K562 (cell line): ENCODE measurements around the gene COX6B1. TPM values are rescaled to one million over a fixed set of nuclear protein-coding genes. Genes with fewer than 3 reads are reported as not detected.
"Not testable (repeated sequence)": the region's sequence is repeated elsewhere in the genome, so short reads cannot be mapped to it uniquely, and the experiment has no call there.

Source experiments
- ATAC-seq: fragments of 200-7000 bp; cut with Tn5 transposase; 3 replicates; pipeline ENCODE4 v1.9.1; 2020; ENCODE audit warnings: moderate library complexity
- BruUV-seq: library from RNA; stranded (reverse); fragments of 400-500 nt; replicated peaks from 2 replicates; lab custom pipeline; 2021; lab: Mats Ljungman, UMichigan
- CTCF ChIA-PET: fragments of 300-600 bp; formaldehyde crosslinking; extraction: SDS; loops from one replicate; lab custom pipeline; 2021; ENCODE audit warnings: low intra/inter-chr PET ratio; lab: Yijun Ruan, JAX
- POLR2A ChIA-PET: fragments of 300-600, 350-650 bp; sonication (Branson Sonifier 250); formaldehyde crosslinking; extraction: SDS; loops from one replicate; lab custom pipeline; 2021; ENCODE audit warnings: antibody characterized with exemption, inconsistent platforms; lab: Yijun Ruan, JAX
- DNase-seq, 4 experiments: peaks; one replicate each; pipeline versions ENCODE4 v3.0.0 to v3.0.0-alpha.2; 2011 to 2018; ENCODE audit warnings: low spot score in 3 of 4, mixed read lengths in 3 of 4; ENCODE audit errors: extremely low read depth in 1 of 4
- FAIRE-seq: peaks from 2 replicates; lab custom pipeline; 2011; peaks lifted over from hg19 to GRCh38; lab: Jason Lieb, UNC
- H2AFZ ChIP-seq: 2 replicates; pipeline ENCODE4 v1.6.0; 2011; ENCODE audit warnings: low read depth, low read length, control low read depth, inconsistent platforms
- H3K27ac ChIP-seq: fragments of 200-600 bp; 3 replicates; pipeline ENCODE4 v1.8.0; 2011; ENCODE audit warnings: low read depth, mild to moderate bottlenecking, control low read depth, inconsistent platforms, low read length, moderate library complexity, mixed read lengths; ENCODE audit errors: extremely low read depth
- H3K27me3 ChIP-seq, 2 experiments: fragments of 300-600 bp in 1 of 2; 2 replicates in 1 of 2; 3 replicates in 1 of 2; pipeline versions ENCODE4 v1.6.0 to v1.8.0; 2011; ENCODE audit warnings: inconsistent platforms in 2 of 2, low read length in 2 of 2, mild to moderate bottlenecking in 1 of 2, mixed read lengths in 1 of 2, moderate library complexity in 1 of 2; ENCODE audit not compliant: control insufficient read depth in 2 of 2, insufficient read depth in 2 of 2
- H3K36me3 ChIP-seq: fragments of 300-600 bp; 3 replicates; pipeline ENCODE4 v1.8.0; 2011; ENCODE audit warnings: mild to moderate bottlenecking, low read length, inconsistent platforms; ENCODE audit not compliant: control insufficient read depth, insufficient read depth
- H3K4me1 ChIP-seq, 2 experiments: fragments of 200-600 bp in 1 of 2; replicated peaks in 1 of 2; 2 replicates in 1 of 2; 3 replicates in 1 of 2; pipeline versions ENCODE4 v1.5.1 to v1.8.0; 2011; ENCODE audit warnings: inconsistent platforms in 2 of 2, low read length in 2 of 2, mild to moderate bottlenecking in 1 of 2, mixed read lengths in 1 of 2, moderate library complexity in 1 of 2; ENCODE audit not compliant: control insufficient read depth in 2 of 2, insufficient read depth in 2 of 2
- H3K4me2 ChIP-seq: 2 replicates; pipeline ENCODE4 v1.6.1; 2011; ENCODE audit warnings: low read length, control low read depth, inconsistent platforms, mixed read lengths; ENCODE audit not compliant: insufficient read depth
- H3K4me3 ChIP-seq: fragments of 200-600 bp; sonication (generic), shearing (Covaris generic); 2 replicates; pipeline ENCODE4 v1.5.1; 2016; ENCODE audit warnings: control low read depth, inconsistent platforms
- H3K79me2 ChIP-seq: fragments of 200-600 bp; 3 replicates; pipeline ENCODE4 v1.8.0; 2011; ENCODE audit warnings: low read length, inconsistent platforms; ENCODE audit not compliant: control insufficient read depth, insufficient read depth
- H3K9ac ChIP-seq, 2 experiments: 2 replicates each; pipeline versions ENCODE4 v1.6.0 to v1.6.1; 2011; ENCODE audit warnings: low read depth in 2 of 2, low read length in 2 of 2, control low read depth in 1 of 2, inconsistent platforms in 1 of 2, mild to moderate bottlenecking in 1 of 2, mixed read lengths in 1 of 2; ENCODE audit not compliant: insufficient read depth in 1 of 2
- H3K9me1 ChIP-seq: one replicate; pipeline ENCODE4 v1.6.0; 2011; ENCODE audit warnings: inconsistent platforms, mild to moderate bottlenecking, low read length, moderate library complexity; ENCODE audit not compliant: control insufficient read depth, insufficient read depth
- H3K9me3 ChIP-seq: replicated peaks from 2 replicates; pipeline ENCODE4 v1.5.1; 2011; ENCODE audit warnings: low read depth, low read length, inconsistent platforms; ENCODE audit not compliant: control insufficient read depth, insufficient read depth
- H4K20me1 ChIP-seq: replicated peaks from 2 replicates; pipeline ENCODE4 v1.6.1; 2011; ENCODE audit warnings: low read length, inconsistent platforms, mixed read lengths; ENCODE audit not compliant: control insufficient read depth, insufficient read depth
- BRD4 ChIP-seq: fragments of 200-600 bp; sonication (generic); IDR thresholded peaks from 2 replicates; pipeline ENCODE4 v1.6.1; 2017; ENCODE audit warnings: inconsistent platforms
- CBX5 ChIP-seq: IDR thresholded peaks from 2 replicates; pipeline ENCODE4 v1.6.1; 2014; ENCODE audit warnings: low read depth, borderline replicate concordance
- TRIM24 ChIP-seq, 2 experiments: fragments of 450-650 bp; IDR thresholded peaks; 2 replicates each; pipeline ENCODE4 v1.6.1; 2016
- TRIM28 ChIP-seq: fragments of 450-650 bp; IDR thresholded peaks from 2 replicates; pipeline ENCODE4 v1.6.1; 2017
- ZNF12 ChIP-seq: sonication (generic); formaldehyde crosslinking; IDR thresholded peaks from 2 replicates; pipeline ENCODE4 v1.4.0; 2020; ENCODE audit warnings: mild to moderate bottlenecking, missing genetic modification reagents
- WGBS: fragments of 100-300 bp; shearing (Covaris generic); methylation state at CpG from one replicate; pipeline ENCODE4 v1.1.6; 2016; ENCODE audit warnings: low coverage, mixed read lengths; ENCODE audit not compliant: insufficient coverage; ENCODE audit errors: missing lambda C conversion rate; 5-methylcytosine and 5-hydroxymethylcytosine counted together
- in situ Hi-C: fragments of 300-500 bp; cut with MboI; formaldehyde crosslinking; loops from 4 replicates; pipeline ENCODE4 v1.15.0; 2018; ENCODE audit warnings: inconsistent platforms, mixed read lengths
- intact Hi-C: fragments of 100-400 bp; cut with micrococcal nuclease; formaldehyde crosslinking; loops from 2 replicates; pipeline ENCODE4 v1.14.2; 2022
- polyA plus RNA-seq, 8 experiments: library from polyadenylated mRNA; depleted of rRNA in 4 of 8; stranded (reverse) in 5 of 8; unstranded in 3 of 8; fragments of >200 nt; fragmentation: Nextera tagmentation in 2 of 8; fragmentation: Illumina TruSeq in 1 of 8; extraction: Ambion mirVana in 2 of 8; extraction: Trizol in 1 of 8; gene quantifications; 2 replicates each; pipeline versions ENCODE4 v1.2.1 to v1.2.3, GENCODE V29; 2011 to 2014; ENCODE audit warnings: inconsistent platforms in 1 of 8, missing spikeins in 1 of 8
- total RNA-seq, 7 experiments: library from RNA; depleted of rRNA in 6 of 7; stranded (reverse); fragments of >200 nt in 6 of 7; fragmentation: Illumina TruSeq in 2 of 7; extraction: Trizol in 2 of 7; gene quantifications; 2 replicates each; pipeline versions ENCODE4 v1.2.1 to v1.2.3, GENCODE V29; 2011 to 2021; ENCODE audit warnings: low replicate concordance in 1 of 7

COX6B1 gene
- total and polyA plus RNA-seq, 9 of the 15 experiments (the other 6 are each of a cell fraction or from before 2014, with no cell fraction given), result 777 to 2,393 (median 1,219) TPM

DNA sequence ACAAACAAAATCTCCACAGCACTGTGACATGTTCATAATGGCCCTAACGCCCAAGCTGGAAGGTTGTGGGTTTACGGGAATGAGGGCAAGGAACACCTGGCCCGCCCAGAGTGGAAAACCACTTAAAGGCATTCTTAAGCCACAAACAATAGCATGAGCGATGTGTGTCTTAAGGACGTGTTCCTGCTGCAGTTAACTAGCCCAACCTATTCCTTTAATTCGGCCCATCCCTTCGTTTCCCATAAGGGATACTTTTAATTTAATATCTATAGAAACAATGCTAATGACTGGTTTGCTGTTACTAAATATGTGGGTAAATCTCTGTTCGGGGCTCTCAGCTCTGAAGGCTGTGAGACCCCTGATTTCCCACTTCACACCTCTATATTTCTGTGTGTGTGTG is 41.0 kb upstream of the COX6B1 start:
- in situ Hi-C loops, H3K36me3 ChIP-seq, H4K20me1 ChIP-seq, POLR2A ChIA-PET, H3K9ac ChIP-seq, FAIRE-seq, H3K9me3 ChIP-seq, H3K9me1 ChIP-seq, H3K79me2 ChIP-seq, CTCF ChIA-PET, intact Hi-C loops, H3K27ac ChIP-seq, H3K4me3 ChIP-seq, DNase-seq, H3K4me1 ChIP-seq, H2AFZ ChIP-seq, H3K4me2 ChIP-seq: not testable (repeated sequence)
- 3% methylated on average over 8 of the region's 8 CpGs for WGBS
- H3K27me3 ChIP-seq, result peaks cover 3 to 10% of the 10 kb centered on the region in 2 experiments; a peak in 4 of 5 replicates
- TF ChIP-seq TRIM28 (peak; percentile 86), TRIM24 (IDR thresholded peaks at IDR 0.05) (peak in 1 of 2 experiments; percentile 24; a peak in 1 of 4 replicates), CBX5 (peak; percentile 86)
- TF ChIP-seq, all 486 proteins: peak for 3; not testable (repeated sequence) for 483
- not testable (repeated sequence) for BruUV-seq, ATAC-seq

GRCh38 chr19:35607661-35608060 is 40.5 kb upstream of the COX6B1 start:
- peak; percentile 97 for TF ChIP-seq ZNF12 (CRISPR knock-in tag)
- no peak for TF ChIP-seq BRD4
- Histone ChIP-seq H3K27ac (no peak overlapping the region), H2AFZ (no peak overlapping the region), H3K27me3 (peaks cover under 1 to 6% of the 10 kb centered on the region in 2 experiments; a peak in 4 of 5 replicates), H3K9me3 (peaks cover 6% of the 10 kb centered on the region; the same call in 1 of the 2 replicates), H3K36me3 (no peaks in the 10 kb centered on the region), H4K20me1 (no peaks in the 10 kb centered on the region), H3K79me2 (no peaks in the 10 kb centered on the region; the same call in 2 of the 3 replicates), H3K4me2 (no peak overlapping the region), H3K4me1 (peaks cover 3 to 10% of the 10 kb centered on the region in 2 experiments; a peak in 3 of 5 replicates), H3K9me1 (no peaks in the 10 kb centered on the region), H3K9ac (no peak overlapping the region), H3K4me3 (no peak overlapping the region)
- intact Hi-C loops (no loop called here), in situ Hi-C loops (no loop called here)
- ATAC-seq, result no peak
- POLR2A ChIA-PET, result interaction anchor here (0.9 kb wide), 1 partner anchor 10 kb away, joined by 4 read pairs; no protein-coding TSS in a partner anchor
- CTCF ChIA-PET, result no interaction called here
- FAIRE-seq, result no peak
- 4% methylated on average over 3 of the region's 3 CpGs for WGBS
- BruUV-seq, result no TSS peak
- DNase-seq, result no peak
